Caco-2 (cell line): ENCODE measurements around the gene ANKRD36B. TPM values are rescaled to one million over a fixed set of nuclear protein-coding genes. Genes with fewer than 3 reads are reported as not detected.
"Not testable (repeated sequence)": the region's sequence is repeated elsewhere in the genome, so short reads cannot be mapped to it uniquely, and the experiment has no call there.

Experiments used
- BruUV-seq: library from RNA; stranded (reverse); fragments of 400-500 nt; replicated peaks from 2 replicates; lab custom pipeline; 2021; lab: Mats Ljungman, UMichigan
- CTCF ChIA-PET: fragments of 300-600 bp; sonication (Branson Sonifier 250); formaldehyde crosslinking; loops from one replicate; lab custom pipeline; 2022; ENCODE audit warnings: antibody characterized with exemption; lab: Charles Lee
- POLR2A ChIA-PET: fragments of 300-600 bp; sonication (Branson Sonifier 250); formaldehyde crosslinking; loops from one replicate; lab custom pipeline; 2022; ENCODE audit warnings: antibody characterized with exemption; lab: Charles Lee
- DNase-seq, 2 experiments: peaks; one replicate each; pipeline versions ENCODE4 v3.0.0 to v3.0.0-alpha.2; 2020 to 2022
- H3K27me3 ChIP-seq: replicated peaks from 2 replicates; pipeline ENCODE4 v1.6.0; 2011; ENCODE audit warnings: low read length; ENCODE audit not compliant: control insufficient read depth, insufficient read depth
- H3K36me3 ChIP-seq: 2 replicates; pipeline ENCODE4 v1.5.1; 2011; ENCODE audit warnings: low read length; ENCODE audit not compliant: control insufficient read depth, insufficient read depth
- H3K4me1 ChIP-seq: fragments of 250-450 bp; sonication (Bioruptor Pico); 2 replicates; pipeline ENCODE4 v1.5.1; 2020; ENCODE audit warnings: mild to moderate bottlenecking
- H3K4me3 ChIP-seq: 2 replicates; pipeline ENCODE4 v1.5.1; 2011; ENCODE audit warnings: low read depth, mild to moderate bottlenecking, control low read depth, low read length
- H3K9me3 ChIP-seq: fragments of 250-450 bp; sonication (Bioruptor Pico); 2 replicates; pipeline ENCODE4 v1.5.1; 2020; ENCODE audit warnings: mild to moderate bottlenecking, moderate library complexity
- H3K27ac Mint-ChIP-seq: one replicate; pipeline ENCODE4 v1.8.0; 2022; ENCODE audit warnings: mixed read lengths; ENCODE audit not compliant: unreplicated experiment
- H3K27me3 Mint-ChIP-seq: one replicate; pipeline ENCODE4 v1.8.0; 2022; ENCODE audit warnings: mixed read lengths; ENCODE audit not compliant: insufficient read depth, unreplicated experiment
- H3K36me3 Mint-ChIP-seq: one replicate; pipeline ENCODE4 v1.8.0; 2022; ENCODE audit warnings: mild to moderate bottlenecking, mixed read lengths; ENCODE audit not compliant: insufficient read depth, unreplicated experiment
- H3K4me1 Mint-ChIP-seq: one replicate; pipeline ENCODE4 v1.8.0; 2022; ENCODE audit warnings: low read depth, mixed read lengths; ENCODE audit not compliant: unreplicated experiment
- H3K4me3 Mint-ChIP-seq: one replicate; pipeline ENCODE4 v1.8.0; 2022; ENCODE audit warnings: mild to moderate bottlenecking, moderate library complexity, mixed read lengths; ENCODE audit not compliant: unreplicated experiment
- H3K9me3 Mint-ChIP-seq: one replicate; pipeline ENCODE4 v1.8.0; 2022; ENCODE audit warnings: mixed read lengths; ENCODE audit not compliant: unreplicated experiment
- intact Hi-C: fragments of 100-400 bp; cut with micrococcal nuclease; formaldehyde crosslinking; loops from one replicate; pipeline ENCODE4 v1.10.0; 2022; ENCODE audit not compliant: unreplicated experiment
- total RNA-seq: library from RNA; stranded (reverse); gene quantifications from 2 replicates; pipeline ENCODE4 v1.2.3, GENCODE V29; 2022
- TF ChIP-seq, protein P1 (sequence below), 2 experiments: fragments of 200-600 bp in 1 of 2; IDR thresholded peaks; 1 replicate in 1 of 2; 2 replicates in 1 of 2; pipeline versions ENCODE4 v1.5.1 to v1.8.0; 2011 to 2022; ENCODE audit warnings: antibody characterized with exemption in 1 of 2, control low read depth in 1 of 2, inconsistent platforms in 1 of 2, low read depth in 1 of 2, low read length in 1 of 2, mild to moderate bottlenecking in 1 of 2, moderate library complexity in 1 of 2; ENCODE audit not compliant: insufficient read depth in 1 of 2, severe bottlenecking in 1 of 2, unreplicated experiment in 1 of 2

ANKRD36B gene
- total RNA-seq, 1 experiment from 2014 or later: 26.7 TPM

DNA sequence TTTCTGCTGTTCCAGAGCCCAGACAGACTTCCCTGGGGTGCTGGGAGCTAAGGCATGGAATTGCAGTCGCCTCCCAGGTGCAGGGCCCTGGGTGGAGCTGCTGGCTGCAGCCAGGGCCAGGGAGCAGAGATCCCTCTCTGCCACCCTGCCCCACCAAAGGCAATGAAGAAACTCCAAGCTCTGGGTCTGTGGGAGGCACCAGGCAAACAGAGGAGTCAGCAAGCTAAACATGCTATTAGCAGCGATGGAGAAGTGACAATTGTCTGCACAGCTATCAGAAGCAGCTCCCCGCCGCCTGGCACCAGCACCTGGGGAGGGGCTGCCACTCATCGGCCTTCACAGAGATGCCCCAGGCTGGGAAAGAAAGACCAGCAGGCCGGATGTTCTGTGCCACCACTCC lies 28.2 kb upstream of the ANKRD36B start:
- intact Hi-C loops: no loop called here
- peaks cover 4% of the 10 kb centered on the region for H3K27me3 Mint-ChIP-seq
- H3K9me3 ChIP-seq: no peaks in the 10 kb centered on the region
- no peak for DNase-seq
- no TSS peak for BruUV-seq
- H3K27ac Mint-ChIP-seq: no peak overlapping the region
- no peaks in the 10 kb centered on the region for H3K9me3 Mint-ChIP-seq
- H3K4me1 ChIP-seq: no peaks in the 10 kb centered on the region
- no peaks in the 10 kb centered on the region for H3K27me3 ChIP-seq
- TF ChIP-seq, protein P1, sequence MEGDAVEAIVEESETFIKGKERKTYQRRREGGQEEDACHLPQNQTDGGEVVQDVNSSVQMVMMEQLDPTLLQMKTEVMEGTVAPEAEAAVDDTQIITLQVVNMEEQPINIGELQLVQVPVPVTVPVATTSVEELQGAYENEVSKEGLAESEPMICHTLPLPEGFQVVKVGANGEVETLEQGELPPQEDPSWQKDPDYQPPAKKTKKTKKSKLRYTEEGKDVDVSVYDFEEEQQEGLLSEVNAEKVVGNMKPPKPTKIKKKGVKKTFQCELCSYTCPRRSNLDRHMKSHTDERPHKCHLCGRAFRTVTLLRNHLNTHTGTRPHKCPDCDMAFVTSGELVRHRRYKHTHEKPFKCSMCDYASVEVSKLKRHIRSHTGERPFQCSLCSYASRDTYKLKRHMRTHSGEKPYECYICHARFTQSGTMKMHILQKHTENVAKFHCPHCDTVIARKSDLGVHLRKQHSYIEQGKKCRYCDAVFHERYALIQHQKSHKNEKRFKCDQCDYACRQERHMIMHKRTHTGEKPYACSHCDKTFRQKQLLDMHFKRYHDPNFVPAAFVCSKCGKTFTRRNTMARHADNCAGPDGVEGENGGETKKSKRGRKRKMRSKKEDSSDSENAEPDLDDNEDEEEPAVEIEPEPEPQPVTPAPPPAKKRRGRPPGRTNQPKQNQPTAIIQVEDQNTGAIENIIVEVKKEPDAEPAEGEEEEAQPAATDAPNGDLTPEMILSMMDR (IDR thresholded peaks at IDR 0.05; ENCODE audit: insufficient read depth in 1 of 2, low read depth in 1 of 2, low read length in 1 of 2, severe bottlenecking in 1 of 2, unreplicated experiment in 1 of 2): no peak
- H3K36me3 Mint-ChIP-seq: no peaks in the 10 kb centered on the region
- no peaks in the 10 kb centered on the region for H3K36me3 ChIP-seq
- ChIA-PET CTCF (no interaction called here), POLR2A (no interaction called here)
- no peak overlapping the region for H3K4me3 Mint-ChIP-seq
- no peaks in the 10 kb centered on the region for H3K4me1 Mint-ChIP-seq
- no peak overlapping the region for H3K4me3 ChIP-seq

DNA sequence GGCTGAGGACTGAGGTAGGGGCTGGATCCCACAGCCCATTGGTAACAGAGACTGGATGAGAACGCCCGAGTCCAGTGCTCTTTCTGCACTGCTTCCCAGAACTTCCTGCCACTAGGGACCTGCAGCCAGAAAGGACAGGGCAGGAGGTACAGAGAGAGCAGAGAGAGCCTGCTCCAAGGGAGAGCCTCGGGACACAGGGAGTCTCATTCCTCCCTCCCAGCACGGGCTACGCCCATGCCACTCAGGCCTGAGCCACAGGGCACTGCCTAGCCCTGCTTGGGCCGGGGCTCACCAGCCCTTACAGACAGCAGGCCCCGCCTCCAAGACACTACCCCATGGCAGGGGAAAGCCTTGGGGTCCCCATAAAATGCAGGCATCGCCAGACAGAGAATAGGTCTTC lies 26.1 kb upstream of the ANKRD36B start:
- DNase-seq, H3K4me3 Mint-ChIP-seq: not testable (repeated sequence)

DNA sequence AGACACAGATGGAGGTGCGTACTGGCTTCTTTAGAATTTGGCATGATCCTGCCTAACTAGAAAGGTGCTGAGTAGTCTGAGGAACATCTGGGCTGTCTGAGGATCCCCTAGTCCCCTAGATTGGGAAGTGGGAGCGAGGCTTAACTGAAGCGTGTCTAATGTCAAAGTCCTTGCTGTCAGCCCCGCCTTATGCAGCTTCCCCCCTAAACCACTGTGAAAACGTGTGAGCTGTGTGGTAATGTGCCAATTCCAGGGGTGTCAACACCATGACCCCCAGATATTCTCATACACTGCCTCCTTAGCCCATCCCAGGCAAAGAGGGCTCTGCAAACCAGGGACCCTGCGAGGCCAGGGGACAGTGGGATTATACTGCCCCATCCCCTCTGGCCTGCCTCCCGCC lies 22.2 kb upstream of the ANKRD36B start:
- BruUV-seq, H3K4me3 Mint-ChIP-seq, H3K9me3 Mint-ChIP-seq, H3K36me3 ChIP-seq, H3K36me3 Mint-ChIP-seq, H3K9me3 ChIP-seq, DNase-seq, H3K27me3 Mint-ChIP-seq, H3K4me1 ChIP-seq, intact Hi-C loops, POLR2A ChIA-PET, H3K4me1 Mint-ChIP-seq, H3K27ac Mint-ChIP-seq, H3K4me3 ChIP-seq, H3K27me3 ChIP-seq, CTCF ChIA-PET: not testable (repeated sequence)

More for the DNA sequence above, 26.1 kb upstream of the ANKRD36B start:
- H3K4me1 Mint-ChIP-seq, H3K4me1 ChIP-seq, H3K27ac Mint-ChIP-seq, BruUV-seq, H3K36me3 ChIP-seq, H3K36me3 Mint-ChIP-seq, H3K4me3 ChIP-seq, CTCF ChIA-PET, H3K27me3 ChIP-seq, intact Hi-C loops, H3K9me3 Mint-ChIP-seq, H3K27me3 Mint-ChIP-seq, POLR2A ChIA-PET, H3K9me3 ChIP-seq: not testable (repeated sequence)

DNA sequence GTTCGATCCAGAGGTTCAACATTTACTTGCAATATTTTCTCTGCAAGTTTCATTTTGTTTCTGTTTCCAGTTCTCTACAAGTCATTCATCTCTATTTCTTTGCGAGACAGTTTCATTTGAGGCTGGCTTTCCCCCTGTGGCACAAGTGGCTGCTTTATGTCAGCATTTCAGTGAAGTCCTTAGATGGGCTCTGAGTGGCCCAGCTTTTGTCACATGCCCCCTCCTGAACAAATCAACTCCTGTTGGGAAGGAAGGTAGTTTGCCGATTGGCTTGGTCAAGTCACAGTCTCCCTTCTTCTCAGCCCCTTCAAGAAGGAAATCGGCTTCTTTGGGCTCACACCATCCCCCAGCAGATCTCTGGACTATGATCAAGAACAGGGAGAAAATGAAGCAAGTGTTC lies 19.1 kb upstream of the ANKRD36B start:
- H3K4me3 ChIP-seq, POLR2A ChIA-PET, H3K36me3 ChIP-seq, H3K4me3 Mint-ChIP-seq, intact Hi-C loops, H3K9me3 ChIP-seq, H3K4me1 Mint-ChIP-seq, H3K4me1 ChIP-seq, DNase-seq, H3K36me3 Mint-ChIP-seq, H3K27ac Mint-ChIP-seq, H3K9me3 Mint-ChIP-seq, CTCF ChIA-PET, H3K27me3 Mint-ChIP-seq, BruUV-seq, H3K27me3 ChIP-seq: not testable (repeated sequence)

DNA sequence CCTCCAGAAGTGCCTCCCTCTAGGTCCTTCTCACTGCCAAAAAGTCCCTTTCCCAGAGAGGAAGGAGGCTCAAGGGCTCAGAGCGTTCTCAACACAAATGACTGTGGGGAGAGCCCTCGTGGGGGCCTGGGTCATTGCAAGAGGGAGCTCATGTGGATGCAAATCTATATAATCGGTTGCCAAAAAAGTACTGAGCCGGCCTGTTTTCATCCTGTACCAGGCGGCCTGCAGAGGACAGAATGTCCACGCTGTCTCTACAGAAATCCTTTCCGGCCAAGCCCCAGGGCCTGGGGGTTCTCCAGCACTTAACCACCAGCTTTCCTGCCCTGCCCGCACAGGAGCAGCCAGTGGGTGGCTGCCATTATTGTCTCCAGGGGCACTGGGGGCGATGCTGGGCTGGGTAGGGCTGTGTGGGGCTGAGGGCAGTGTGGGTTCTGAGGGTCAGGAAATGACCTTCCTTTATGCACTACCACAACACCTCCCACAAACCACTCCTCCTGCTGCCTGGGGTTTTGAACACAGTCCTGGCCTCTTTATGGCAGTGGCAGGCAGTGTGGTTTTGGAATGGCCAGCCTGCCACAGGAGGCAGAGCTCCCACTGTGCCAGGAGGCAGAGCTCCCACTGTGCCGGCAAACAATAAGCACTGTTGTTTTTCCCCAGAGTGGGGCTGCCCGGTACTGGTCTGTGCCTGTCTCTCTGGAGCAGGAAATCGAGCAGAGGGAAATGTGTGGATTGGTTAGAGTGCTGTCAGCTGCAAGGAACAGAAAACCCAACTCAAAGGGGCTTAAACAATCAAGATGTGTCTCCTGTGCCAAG lies 16.1 kb upstream of the ANKRD36B start:
- H3K4me3 Mint-ChIP-seq, H3K36me3 ChIP-seq, POLR2A ChIA-PET, H3K36me3 Mint-ChIP-seq, H3K9me3 ChIP-seq, H3K27me3 Mint-ChIP-seq, BruUV-seq, H3K9me3 Mint-ChIP-seq, H3K27ac Mint-ChIP-seq, intact Hi-C loops, H3K4me1 ChIP-seq, DNase-seq, H3K27me3 ChIP-seq, H3K4me1 Mint-ChIP-seq, CTCF ChIA-PET, H3K4me3 ChIP-seq: not testable (repeated sequence)

DNA sequence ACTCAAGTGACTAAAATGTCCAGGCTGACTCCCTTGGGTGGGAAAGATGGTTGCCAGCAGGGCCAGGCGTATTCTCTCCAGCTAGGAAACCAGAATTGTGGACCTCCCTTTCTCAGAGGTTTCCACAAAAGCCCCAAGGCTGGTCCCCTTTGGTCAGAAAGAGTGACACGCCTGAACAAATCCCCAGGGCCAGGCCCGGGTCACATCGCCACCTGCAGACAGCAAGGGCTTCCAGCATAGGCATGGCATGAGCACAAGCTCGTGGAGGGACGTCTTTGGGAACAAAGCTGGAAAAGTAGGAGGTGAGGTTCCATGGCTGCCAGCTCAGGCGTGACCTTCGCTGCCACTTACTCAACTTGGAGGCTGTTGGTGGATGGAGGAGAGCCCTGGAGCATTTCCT lies 15.4 kb upstream of the ANKRD36B start:
- H3K9me3 Mint-ChIP-seq, intact Hi-C loops, H3K4me3 ChIP-seq, H3K27me3 ChIP-seq, CTCF ChIA-PET, DNase-seq, BruUV-seq, H3K36me3 ChIP-seq, H3K4me1 Mint-ChIP-seq, H3K36me3 Mint-ChIP-seq, H3K27ac Mint-ChIP-seq, H3K9me3 ChIP-seq, H3K4me3 Mint-ChIP-seq, H3K4me1 ChIP-seq, POLR2A ChIA-PET: not testable (repeated sequence)
- peaks cover 11% of the 10 kb centered on the region for H3K27me3 Mint-ChIP-seq
